K562 (cell line): Measurements from ENCODE around the gene EPS8.

Source experiments
- HNRNPL ChIP-seq: fragments of 200-400 bp; formaldehyde crosslinking; IDR thresholded peaks from 2 replicates; pipeline ENCODE4 v1.6.1; 2017; ENCODE audit warnings: low read depth, mild to moderate bottlenecking, low read length
- MYC ChIP-seq, 2 experiments: fragments of 250-450 bp in 1 of 2; sonication (Bioruptor Pico) in 1 of 2; IDR thresholded peaks; 2 replicates each; pipeline versions ENCODE4 v1.5.1 to v1.6.1; 2012 to 2021; ENCODE audit warnings: low read depth in 2 of 2, borderline replicate concordance in 1 of 2, improper control_type of control experiment in 1 of 2, low read length in 1 of 2, mild to moderate bottlenecking in 1 of 2, moderate library complexity in 1 of 2

DNA sequence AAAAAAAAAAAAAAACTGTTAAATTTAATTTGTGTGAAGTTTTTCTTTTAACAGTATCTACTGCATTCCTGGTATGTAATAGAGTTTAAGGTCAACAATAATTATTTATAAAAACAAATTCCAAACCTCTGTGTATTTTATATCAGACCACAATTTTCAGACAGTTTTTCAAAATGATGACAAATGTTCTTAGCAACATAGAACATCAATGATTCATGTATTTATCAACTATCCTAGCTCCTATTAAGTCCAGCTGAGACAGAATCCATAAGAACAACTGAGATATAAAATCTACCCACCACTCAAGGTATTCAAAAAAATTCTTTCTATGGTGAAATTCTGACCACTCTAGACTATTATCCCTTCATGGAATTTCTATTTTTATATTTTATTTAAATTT is 144.5 kb downstream of the EPS8 start:
- TF ChIP-seq MYC (IDR thresholded peaks at IDR 0.05; ENCODE audit: low read depth, low read length) (no peak), MYC (CRISPR knock-in tag; IDR thresholded peaks at IDR 0.05; ENCODE audit: borderline replicate concordance, low read depth) (no peak), HNRNPL (no peak)
